ENCODE results near the gene ADCY6.

Gene ADCY6

GRCh38 chr12:48795550-48796455, 6.9 kb upstream of the ADCY6 start:
- no peaks in the 10 kb centered on the region for H3K9me3 ChIP-seq (ENCODE audit: low read depth, low read length)
- no peaks in the 10 kb centered on the region for H3K36me3 ChIP-seq (ENCODE audit: insufficient read depth, low read length)
- H3K4me3 ChIP-seq: no peak overlapping the region
- TF ChIP-seq FOXP2 (optimal IDR thresholded peaks at IDR 0.05; ENCODE audit: control extremely low read depth, extremely low read length, insufficient read depth) (no peak), EZH2 (IDR thresholded peaks at IDR 0.05) (no peak), POLR2AphosphoS5 (IDR thresholded peaks at IDR 0.05; ENCODE audit: borderline replicate concordance, low read depth, low read length) (no peak)
- peak; percentile 50 for DNase-seq (ENCODE audit: low read depth, low spot score)
- no peak overlapping the region for H3K9ac ChIP-seq (ENCODE audit: insufficient read length)
- H3K27ac ChIP-seq: no peak overlapping the region

GRCh38 chr12:48794870-48795269, 6.0 kb upstream of the ADCY6 start:
- Histone ChIP-seq H3K27ac (no peak overlapping the region), H3K9me3 (ENCODE audit: low read depth, low read length) (no peaks in the 10 kb centered on the region), H3K36me3 (ENCODE audit: insufficient read depth, low read length) (no peaks in the 10 kb centered on the region), H3K9ac (ENCODE audit: insufficient read length) (no peak overlapping the region), H3K4me3 (no peak overlapping the region)
- DNase-seq (ENCODE audit: low read depth, low spot score): no peak
- no peak for TF ChIP-seq POLR2AphosphoS5 (IDR thresholded peaks at IDR 0.05; ENCODE audit: borderline replicate concordance, low read depth, low read length)
- no peak for TF ChIP-seq EZH2 (IDR thresholded peaks at IDR 0.05)
- TF ChIP-seq FOXP2 (optimal IDR thresholded peaks at IDR 0.05; ENCODE audit: control extremely low read depth, extremely low read length, insufficient read depth): no peak

GRCh38 chr12:48793696-48794095, 4.8 kb upstream of the ADCY6 start:
- H3K9ac ChIP-seq (ENCODE audit: insufficient read length): no peak overlapping the region
- H3K36me3 ChIP-seq (ENCODE audit: insufficient read depth, low read length): no peaks in the 10 kb centered on the region
- H3K4me3 ChIP-seq: no peak overlapping the region
- no peaks in the 10 kb centered on the region for H3K9me3 ChIP-seq (ENCODE audit: low read depth, low read length)
- H3K27ac ChIP-seq: no peak overlapping the region
- TF ChIP-seq FOXP2 (optimal IDR thresholded peaks at IDR 0.05; ENCODE audit: control extremely low read depth, extremely low read length, insufficient read depth): no peak
- no peak for TF ChIP-seq POLR2AphosphoS5 (IDR thresholded peaks at IDR 0.05; ENCODE audit: borderline replicate concordance, low read depth, low read length)
- no peak for DNase-seq (ENCODE audit: low read depth, low spot score)

- peak overlapping the region; percentile 93 for H3K4me3 ChIP-seq
- H3K36me3 ChIP-seq (ENCODE audit: insufficient read depth, low read length): no peaks in the 10 kb centered on the region
- TF ChIP-seq POLR2AphosphoS5 (IDR thresholded peaks at IDR 0.05; ENCODE audit: borderline replicate concordance, low read depth, low read length): no peak
- no peak for TF ChIP-seq EZH2 (IDR thresholded peaks at IDR 0.05)
- TF ChIP-seq FOXP2 (optimal IDR thresholded peaks at IDR 0.05; ENCODE audit: control extremely low read depth, extremely low read length, insufficient read depth): no peak
- no peak overlapping the region for H3K27ac ChIP-seq
- no peak overlapping the region for H3K9ac ChIP-seq (ENCODE audit: insufficient read length)
- H3K9me3 ChIP-seq (ENCODE audit: low read depth, low read length): no peaks in the 10 kb centered on the region
- no peak for DNase-seq (ENCODE audit: low read depth, low spot score)
Measured at GRCh38 chr12:48789858-48790326, 1.0 kb upstream of the ADCY6 start.

- Histone ChIP-seq H3K4me3 (peak overlapping the region; percentile 93), H3K9ac (ENCODE audit: insufficient read length) (peak overlapping the region; percentile 81), H3K27ac (no peak overlapping the region), H3K9me3 (ENCODE audit: low read depth, low read length) (no peaks in the 10 kb centered on the region), H3K36me3 (ENCODE audit: insufficient read depth, low read length) (no peaks in the 10 kb centered on the region)
- TF ChIP-seq FOXP2 (optimal IDR thresholded peaks at IDR 0.05; ENCODE audit: control extremely low read depth, extremely low read length, insufficient read depth) (no peak), EZH2 (IDR thresholded peaks at IDR 0.05) (no peak), POLR2AphosphoS5 (IDR thresholded peaks at IDR 0.05; ENCODE audit: borderline replicate concordance, low read depth, low read length) (no peak)
- DNase-seq (ENCODE audit: low read depth, low spot score): no peak
Measured at GRCh38 chr12:48788524-48788853, 400 bp downstream of the ADCY6 start.

GRCh38 chr12:48787791-48788523, 932 bp downstream of the ADCY6 start:
- Histone ChIP-seq H3K27ac (no peak overlapping the region), H3K9ac (ENCODE audit: insufficient read length) (peak overlapping the region; percentile 81), H3K9me3 (ENCODE audit: low read depth, low read length) (no peaks in the 10 kb centered on the region), H3K36me3 (ENCODE audit: insufficient read depth, low read length) (no peaks in the 10 kb centered on the region), H3K4me3 (peak overlapping the region; percentile 93)
- DNase-seq (ENCODE audit: low read depth, low spot score): no peak
- TF ChIP-seq FOXP2 (optimal IDR thresholded peaks at IDR 0.05; ENCODE audit: control extremely low read depth, extremely low read length, insufficient read depth) (no peak), EZH2 (IDR thresholded peaks at IDR 0.05) (no peak), POLR2AphosphoS5 (IDR thresholded peaks at IDR 0.05; ENCODE audit: borderline replicate concordance, low read depth, low read length) (no peak)

GRCh38 chr12:48786591-48787544, 2.0 kb downstream of the ADCY6 start:
- Histone ChIP-seq H3K9ac (ENCODE audit: insufficient read length) (no peak overlapping the region), H3K4me3 (no peak overlapping the region), H3K36me3 (ENCODE audit: insufficient read depth, low read length) (no peaks in the 10 kb centered on the region), H3K27ac (no peak overlapping the region), H3K9me3 (ENCODE audit: low read depth, low read length) (no peaks in the 10 kb centered on the region)
- no peak for TF ChIP-seq POLR2AphosphoS5 (IDR thresholded peaks at IDR 0.05; ENCODE audit: borderline replicate concordance, low read depth, low read length)
- no peak for TF ChIP-seq FOXP2 (optimal IDR thresholded peaks at IDR 0.05; ENCODE audit: control extremely low read depth, extremely low read length, insufficient read depth)
- no peak for TF ChIP-seq EZH2 (IDR thresholded peaks at IDR 0.05)
- DNase-seq (ENCODE audit: low read depth, low spot score): no peak
